ENCODE measurements around the gene UBALD2.

GRCh38 chr17:76264425-76264754 is 758 bp upstream of the UBALD2 start:
- TF ChIP-seq, protein P1, sequence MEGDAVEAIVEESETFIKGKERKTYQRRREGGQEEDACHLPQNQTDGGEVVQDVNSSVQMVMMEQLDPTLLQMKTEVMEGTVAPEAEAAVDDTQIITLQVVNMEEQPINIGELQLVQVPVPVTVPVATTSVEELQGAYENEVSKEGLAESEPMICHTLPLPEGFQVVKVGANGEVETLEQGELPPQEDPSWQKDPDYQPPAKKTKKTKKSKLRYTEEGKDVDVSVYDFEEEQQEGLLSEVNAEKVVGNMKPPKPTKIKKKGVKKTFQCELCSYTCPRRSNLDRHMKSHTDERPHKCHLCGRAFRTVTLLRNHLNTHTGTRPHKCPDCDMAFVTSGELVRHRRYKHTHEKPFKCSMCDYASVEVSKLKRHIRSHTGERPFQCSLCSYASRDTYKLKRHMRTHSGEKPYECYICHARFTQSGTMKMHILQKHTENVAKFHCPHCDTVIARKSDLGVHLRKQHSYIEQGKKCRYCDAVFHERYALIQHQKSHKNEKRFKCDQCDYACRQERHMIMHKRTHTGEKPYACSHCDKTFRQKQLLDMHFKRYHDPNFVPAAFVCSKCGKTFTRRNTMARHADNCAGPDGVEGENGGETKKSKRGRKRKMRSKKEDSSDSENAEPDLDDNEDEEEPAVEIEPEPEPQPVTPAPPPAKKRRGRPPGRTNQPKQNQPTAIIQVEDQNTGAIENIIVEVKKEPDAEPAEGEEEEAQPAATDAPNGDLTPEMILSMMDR (IDR thresholded peaks at IDR 0.05): no peak
- TF ChIP-seq POLR2A (IDR thresholded peaks at IDR 0.05; ENCODE audit: low read depth): no peak
